Mesothelial cell of epicardium (in vitro differentiated cells): Measurements from ENCODE around the gene CALML5. TPM values are rescaled to one million over a fixed set of nuclear protein-coding genes. Genes with fewer than 3 reads are reported as not detected.

Source experiments
- DNase-seq, 2 experiments: peaks; one replicate each; pipeline ENCODE4 v3.0.0; 2021; ENCODE audit warnings: low spot score in 2 of 2; ENCODE audit not compliant: unreplicated experiment in 2 of 2
- H3K27ac Mint-ChIP-seq: 2 replicates; pipeline ENCODE4 v1.8.0; 2021; ENCODE audit warnings: mixed read lengths
- H3K27me3 Mint-ChIP-seq: 2 replicates; pipeline ENCODE4 v1.8.0; 2021; ENCODE audit warnings: low read depth, mixed read lengths
- H3K36me3 Mint-ChIP-seq: 2 replicates; pipeline ENCODE4 v1.8.0; 2021; ENCODE audit warnings: mixed read lengths
- H3K4me1 Mint-ChIP-seq: 2 replicates; pipeline ENCODE4 v1.8.0; 2021; ENCODE audit warnings: mixed read lengths
- H3K4me3 Mint-ChIP-seq: 2 replicates; pipeline ENCODE4 v1.8.0; 2021; ENCODE audit warnings: mild to moderate bottlenecking, moderate library complexity, mixed read lengths
- H3K9me3 Mint-ChIP-seq: 2 replicates; pipeline ENCODE4 v1.8.0; 2021; ENCODE audit warnings: mixed read lengths
- total RNA-seq: library from RNA; stranded (reverse); gene quantifications from 3 replicates; pipeline ENCODE4 v1.2.1, GENCODE V29; 2021
- TF ChIP-seq, protein P1 (sequence below): fragments of 200-600 bp; sonication (generic); IDR thresholded peaks from one replicate; pipeline ENCODE4 v1.5.0; 2021; ENCODE audit warnings: antibody characterized with exemption; ENCODE audit not compliant: unreplicated experiment

The CALML5 gene
- total RNA-seq, 1 donor from 2014 or later: not detected

DNA sequence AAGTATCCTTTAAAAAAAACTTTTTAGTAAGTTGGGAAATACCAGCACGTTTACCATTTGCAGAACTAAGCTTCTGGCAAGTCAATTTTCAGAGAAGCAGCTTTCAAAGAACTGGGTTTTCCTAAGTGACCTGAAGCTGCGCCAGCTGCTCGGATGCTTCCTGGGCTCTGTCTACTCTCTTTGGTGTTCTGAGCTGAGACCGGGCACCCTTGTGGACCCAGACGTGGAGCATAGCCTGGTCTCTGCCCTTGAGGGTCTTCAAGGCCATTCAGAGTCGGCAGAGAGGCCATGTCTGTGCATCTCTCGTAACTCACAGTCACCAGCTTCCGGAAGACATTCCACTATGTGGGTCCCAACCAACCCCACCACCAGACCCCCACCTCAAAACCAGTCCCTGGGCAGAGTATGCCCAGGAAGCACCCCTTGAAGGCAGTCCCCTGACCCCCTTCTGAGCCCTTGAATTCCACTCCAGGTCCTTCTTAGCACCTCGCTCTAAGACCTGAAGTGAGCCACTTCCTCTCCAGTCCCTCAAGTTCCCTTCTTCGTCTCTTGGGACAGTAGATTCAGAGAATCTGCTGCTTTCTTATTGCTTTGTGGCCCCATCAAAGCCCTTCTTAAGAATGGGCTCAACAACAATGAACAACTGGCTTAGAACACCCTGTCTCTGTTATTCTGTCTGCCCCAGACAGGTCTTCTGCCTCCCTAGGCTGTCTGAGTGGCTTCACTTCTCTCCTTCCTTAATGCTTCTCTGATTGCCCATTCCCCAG lies 8.5 kb downstream of the CALML5 start:
- no peak overlapping the region for H3K27ac Mint-ChIP-seq
- peaks cover 5% of the 10 kb centered on the region for H3K9me3 Mint-ChIP-seq
- no peaks in the 10 kb centered on the region for H3K27me3 Mint-ChIP-seq
- H3K4me1 Mint-ChIP-seq: peaks cover 25% of the 10 kb centered on the region
- H3K4me3 Mint-ChIP-seq: no peak overlapping the region
- peaks cover 1% of the 10 kb centered on the region for H3K36me3 Mint-ChIP-seq
- no peak for DNase-seq
- TF ChIP-seq, protein P1, sequence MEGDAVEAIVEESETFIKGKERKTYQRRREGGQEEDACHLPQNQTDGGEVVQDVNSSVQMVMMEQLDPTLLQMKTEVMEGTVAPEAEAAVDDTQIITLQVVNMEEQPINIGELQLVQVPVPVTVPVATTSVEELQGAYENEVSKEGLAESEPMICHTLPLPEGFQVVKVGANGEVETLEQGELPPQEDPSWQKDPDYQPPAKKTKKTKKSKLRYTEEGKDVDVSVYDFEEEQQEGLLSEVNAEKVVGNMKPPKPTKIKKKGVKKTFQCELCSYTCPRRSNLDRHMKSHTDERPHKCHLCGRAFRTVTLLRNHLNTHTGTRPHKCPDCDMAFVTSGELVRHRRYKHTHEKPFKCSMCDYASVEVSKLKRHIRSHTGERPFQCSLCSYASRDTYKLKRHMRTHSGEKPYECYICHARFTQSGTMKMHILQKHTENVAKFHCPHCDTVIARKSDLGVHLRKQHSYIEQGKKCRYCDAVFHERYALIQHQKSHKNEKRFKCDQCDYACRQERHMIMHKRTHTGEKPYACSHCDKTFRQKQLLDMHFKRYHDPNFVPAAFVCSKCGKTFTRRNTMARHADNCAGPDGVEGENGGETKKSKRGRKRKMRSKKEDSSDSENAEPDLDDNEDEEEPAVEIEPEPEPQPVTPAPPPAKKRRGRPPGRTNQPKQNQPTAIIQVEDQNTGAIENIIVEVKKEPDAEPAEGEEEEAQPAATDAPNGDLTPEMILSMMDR: no peak

DNA sequence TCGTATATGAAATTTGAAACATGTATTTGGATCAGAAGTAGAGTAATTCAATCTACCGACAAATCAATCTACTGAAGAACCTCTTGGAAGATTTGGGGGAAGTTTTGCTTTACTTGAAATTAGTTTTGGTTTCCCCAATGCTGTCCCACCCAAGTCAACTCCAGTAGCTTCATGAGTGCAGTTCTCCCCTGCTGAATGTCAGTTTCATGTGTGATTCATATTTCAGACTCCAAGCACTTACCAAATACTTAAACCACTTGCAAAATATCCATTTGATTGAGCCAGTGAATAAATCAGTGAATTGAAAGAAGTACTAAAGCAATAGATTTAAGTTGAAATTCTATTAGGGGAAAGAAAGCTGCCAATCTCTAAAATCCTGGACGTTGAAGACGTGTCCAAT lies 9.3 kb downstream of the CALML5 start:
- Mint-ChIP-seq H3K27me3 (no peaks in the 10 kb centered on the region), H3K36me3 (peaks cover 1% of the 10 kb centered on the region), H3K4me1 (peaks cover 23% of the 10 kb centered on the region), H3K4me3 (no peak overlapping the region), H3K9me3 (peaks cover 5% of the 10 kb centered on the region), H3K27ac (no peak overlapping the region)
- TF ChIP-seq, protein P1: no peak
- no peak for DNase-seq

DNA sequence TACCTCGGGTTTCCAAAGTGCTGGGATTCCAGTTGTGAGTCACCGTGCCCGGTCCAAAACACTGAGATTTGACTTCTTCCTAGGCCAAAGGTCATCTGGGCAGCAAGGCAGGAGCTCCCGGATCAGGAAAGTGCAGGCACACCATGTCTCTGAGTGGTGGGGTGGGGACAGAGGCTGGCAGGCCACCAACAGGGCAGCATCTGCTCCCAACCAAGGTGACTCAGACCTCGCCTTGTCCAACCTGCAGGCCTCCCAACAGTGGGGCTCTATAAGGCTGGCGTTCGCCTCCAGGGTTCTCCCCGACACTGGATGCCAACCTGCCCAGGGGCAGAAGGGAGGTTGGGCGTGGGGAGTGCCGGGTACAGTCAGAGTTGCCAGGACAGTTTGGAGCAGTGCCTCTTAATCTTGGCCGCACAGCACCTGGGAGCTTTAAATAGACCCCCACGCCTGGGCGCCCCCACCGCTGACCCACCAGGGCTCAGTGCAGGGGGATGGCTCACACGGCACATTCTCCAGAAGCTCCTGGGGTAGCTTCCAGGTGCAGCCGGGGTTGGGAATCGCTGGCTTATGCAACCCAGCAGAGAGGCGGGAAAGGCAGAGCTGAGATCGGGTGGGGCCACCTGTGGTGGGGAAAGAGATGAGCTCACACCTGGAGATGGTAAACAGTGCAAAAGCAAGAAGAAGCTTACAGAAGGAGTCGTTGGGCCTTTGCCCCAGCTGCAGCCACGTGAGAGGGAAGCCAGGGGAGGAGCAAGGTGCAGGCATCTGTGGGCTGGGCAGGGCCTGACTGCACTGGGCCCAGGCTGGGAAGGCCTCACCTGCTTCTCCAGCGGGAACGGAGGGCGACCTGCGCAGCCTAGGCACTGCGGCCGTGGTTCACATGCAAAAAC lies 10.9 kb downstream of the CALML5 start:
- H3K27me3 Mint-ChIP-seq: no peaks in the 10 kb centered on the region

DNA sequence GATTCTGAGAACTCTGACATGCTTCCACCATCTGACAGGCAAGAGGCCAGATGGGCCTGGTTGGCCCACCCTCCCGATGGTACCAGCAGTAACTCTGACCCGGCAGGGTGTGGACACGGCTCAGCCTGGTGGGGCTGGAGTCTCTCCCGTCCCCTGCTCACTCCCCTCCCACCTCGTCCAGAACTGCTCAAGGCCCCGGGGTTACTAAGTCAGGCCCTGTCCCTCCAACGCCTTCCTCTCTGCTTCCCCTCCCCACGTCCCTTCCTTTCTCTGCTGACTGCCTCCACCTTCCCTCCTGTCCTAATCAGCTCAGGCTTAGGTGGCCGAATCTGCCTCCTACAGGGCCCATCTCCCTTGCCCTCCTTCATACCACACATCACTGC lies 12.5 kb downstream of the CALML5 start:
- H3K4me3 Mint-ChIP-seq: no peak overlapping the region
- no peak overlapping the region for H3K27ac Mint-ChIP-seq
- H3K27me3 Mint-ChIP-seq: no peaks in the 10 kb centered on the region

More for the DNA sequence above, 10.9 kb downstream of the CALML5 start:
- TF ChIP-seq, protein P1: no peak
- DNase-seq: no peak
- H3K27ac Mint-ChIP-seq: no peak overlapping the region
- H3K4me3 Mint-ChIP-seq: no peak overlapping the region
- peaks cover 1% of the 10 kb centered on the region for H3K36me3 Mint-ChIP-seq
- peaks cover 17% of the 10 kb centered on the region for H3K4me1 Mint-ChIP-seq
- peaks cover 5% of the 10 kb centered on the region for H3K9me3 Mint-ChIP-seq

More for the DNA sequence above, 12.5 kb downstream of the CALML5 start:
- Mint-ChIP-seq H3K36me3 (no peaks in the 10 kb centered on the region), H3K9me3 (no peaks in the 10 kb centered on the region), H3K4me1 (peaks cover 11% of the 10 kb centered on the region)
- TF ChIP-seq, protein P1: no peak
- no peak for DNase-seq
